WTC11 (cell line): ENCODE measurements around the gene MAPK12.

Experiments
- ATF3 ChIP-seq: sonication (generic); formaldehyde crosslinking; conservative IDR thresholded peaks from 2 replicates; pipeline ENCODE4 v1.8.1; 2022; ENCODE audit warnings: mild to moderate bottlenecking, missing genetic modification reagents
- CBFB ChIP-seq: sonication (generic); formaldehyde crosslinking; IDR thresholded peaks from 2 replicates; pipeline ENCODE4 v1.8.1; 2022; ENCODE audit warnings: mild to moderate bottlenecking, low read depth, missing genetic modification reagents
- CTCF ChIP-seq: fragments of 200-600 bp; IDR thresholded peaks from 2 replicates; pipeline ENCODE4 v1.8.0; 2022; ENCODE audit warnings: antibody characterized with exemption
- ELF4 ChIP-seq: sonication (generic); formaldehyde crosslinking; IDR thresholded peaks from 2 replicates; pipeline ENCODE4 v1.8.1; 2022; ENCODE audit warnings: low read depth, mild to moderate bottlenecking, moderate library complexity, missing genetic modification reagents
- FOXP1 ChIP-seq: sonication (generic); formaldehyde crosslinking; IDR thresholded peaks from 2 replicates; pipeline ENCODE4 v1.8.0; 2022; ENCODE audit warnings: missing genetic modification reagents, mild to moderate bottlenecking, moderate library complexity, borderline replicate concordance
- KAT7 ChIP-seq: sonication (generic); formaldehyde crosslinking; IDR thresholded peaks from 2 replicates; pipeline ENCODE4 v1.8.1; 2023; ENCODE audit warnings: missing genetic modification reagents, mild to moderate bottlenecking, borderline replicate concordance
- PRDM15 ChIP-seq: sonication (generic); formaldehyde crosslinking; IDR thresholded peaks from 2 replicates; pipeline ENCODE4 v1.8.0; 2022; ENCODE audit warnings: missing genetic modification reagents

GRCh38 chr22:50213263-50213662, 48.2 kb downstream of the MAPK12 start:
- TF ChIP-seq ATF3 (CRISPR knock-in tag) (no peak), CTCF (no peak), FOXP1 (CRISPR knock-in tag) (no peak), ELF4 (no peak), KAT7 (no peak), CBFB (CRISPR knock-in tag) (no peak), PRDM15 (no peak)
